Psoas muscle (tissue), 8 donors: ENCODE measurements around the gene DTD2. TPM values are rescaled to one million over a fixed set of nuclear protein-coding genes. Genes with fewer than 3 reads are reported as not detected.

ENCODE experiments used
- ATAC-seq, 4 donors: fragments of 200-7000 bp; cut with Tn5 transposase; one replicate each; pipeline ENCODE4 v1.9.1; 2020; ENCODE audit warnings: moderate library complexity in 3 of 4, mild to moderate bottlenecking in 2 of 4
- DNase-seq, 2 donors: peaks; one replicate each; pipeline ENCODE4 v3.0.0-alpha.2; 2020
- H3K27ac ChIP-seq: fragments of 200-600 bp; one replicate; pipeline ENCODE4 v1.8.0; 2022
- H3K27me3 ChIP-seq, 3 donors: fragments of 200-600 bp in 1 of 3; one replicate each; pipeline versions ENCODE4 v1.6.1 to v1.8.0; 2013 to 2022; ENCODE audit warnings: low read length in 2 of 3, mild to moderate bottlenecking in 2 of 3, moderate library complexity in 1 of 3; ENCODE audit not compliant: insufficient read depth in 3 of 3
- H3K36me3 ChIP-seq, 2 donors: fragments of 200-600 bp in 1 of 2; one replicate each; pipeline versions ENCODE4 v1.6.1 to v1.8.0; 2013 to 2022; ENCODE audit warnings: low read depth in 1 of 2, mild to moderate bottlenecking in 1 of 2, moderate library complexity in 1 of 2; ENCODE audit not compliant: insufficient read depth in 1 of 2
- H3K4me1 ChIP-seq: fragments of 200-600 bp; one replicate; pipeline ENCODE4 v1.8.0; 2022
- H3K4me3 ChIP-seq: fragments of 200-600 bp; one replicate; pipeline ENCODE4 v1.8.0; 2022; ENCODE audit warnings: mild to moderate bottlenecking
- H3K9me3 ChIP-seq: fragments of 200-600 bp; one replicate; pipeline ENCODE4 v1.8.0; 2022
- CTCF ChIP-seq: fragments of 200-600 bp; IDR thresholded peaks from one replicate; pipeline ENCODE4 v1.8.0; 2022; ENCODE audit warnings: antibody characterized with exemption
- WGBS, 3 donors: extraction: QIAGEN DNeasy Blood & Tissue Kit; methylation state at CpG; one replicate each; pipeline versions ENCODE4 v1.1.6 to v1.1.7; 2013; 5-methylcytosine and 5-hydroxymethylcytosine counted together
- intact Hi-C, 2 donors: fragments of 100-400 bp; cut with DNase I; formaldehyde crosslinking; loops; one replicate each; pipeline versions ENCODE4 v1.11.0 to v1.14.2; 2022
- polyA plus RNA-seq, 3 donors: library from polyadenylated mRNA; stranded (reverse); fragments of 200-250 nt; gene quantifications; one replicate each; pipeline ENCODE4 v1.2.3, GENCODE V29; 2013
- total RNA-seq, 4 donors: library from RNA; stranded (reverse); fragmentation: NEBNext Ultra II Directional in 2 of 4; extraction: Animal tissue kit (Norgen Biotek cat#: 25700) in 2 of 4; gene quantifications; one replicate each; pipeline versions ENCODE4 v1.2.1 to v1.2.4, GENCODE V29; 2021 to 2023
- donor health status: healthy with polysubstance abuse.
- donor health status: DM: no; HTN: no; CAD: no; lungs with moderate emphysema.
- donor health status: Bipolar disorder and iron deficiency.
- donor health status: healthy.
- donor health status: DM: yes; HTN: yes; CAD: no.
- donor health status: DM: no; HTN: no; CAD: no.
- donor health status: DM: no; HTN: no; CAD: no.
- donor health status: DM: yes; HTN: yes; CAD: no.

Gene DTD2
- total and polyA plus RNA-seq, 7 donors: 2.1 to 9.5 (median 4.2) TPM

- intact Hi-C loops: no loop called here
- TF ChIP-seq CTCF: no peak
- ATAC-seq: no peak
- no peaks in the 10 kb centered on the region for H3K4me1 ChIP-seq
- H3K27ac ChIP-seq: no peak overlapping the region
- no peaks in the 10 kb centered on the region for H3K9me3 ChIP-seq
- H3K27me3 ChIP-seq: peaks cover 0 to 2% (median 0%) of the 10 kb centered on the region in 3 donors
- no peak overlapping the region for H3K4me3 ChIP-seq
- DNase-seq: no peak
- no peaks in the 10 kb centered on the region for H3K36me3 ChIP-seq
Measured at GRCh38 chr14:31489691-31490090, 32.4 kb upstream of the DTD2 start.

- Histone ChIP-seq H3K4me1 (no peaks in the 10 kb centered on the region), H3K36me3 (no peaks in the 10 kb centered on the region), H3K9me3 (no peaks in the 10 kb centered on the region), H3K27me3 (no peaks in the 10 kb centered on the region), H3K4me3 (no peak within 1 kb of the TSS), H3K27ac (no peak within 1 kb of the TSS)
- ATAC-seq (no peak), DNase-seq (no peak)
- TF ChIP-seq CTCF: no peak
- WGBS, 3 donors: 78 to 95% (median 92%) methylated on average over 1 of the region's 1 CpG
- intact Hi-C loops: no loop called here
Measured at GRCh38 chr14:31487886-31488285, 30.6 kb upstream of the DTD2 start, which contains the start of gene GPR33. GPR33 (minus strand) TSS chr14:31488039; CDS start chr14:31483965, 4,074 bp downstream.

- DNase-seq: no peak
- TF ChIP-seq CTCF: no peak
- Histone ChIP-seq H3K4me1 (no peaks in the 10 kb centered on the region), H3K36me3 (no peaks in the 10 kb centered on the region), H3K27ac (no peak overlapping the region), H3K27me3 (no peaks in the 10 kb centered on the region), H3K4me3 (no peak overlapping the region), H3K9me3 (no peaks in the 10 kb centered on the region)
- 82 to 86% (median 86%) methylated on average over 2 of the region's 2 CpGs for WGBS, 3 donors
- intact Hi-C loops: no loop called here
- ATAC-seq: no peak
Measured at GRCh38 chr14:31486764-31487163, 29.5 kb upstream of the DTD2 start.

- ATAC-seq (no peak), DNase-seq (no peak)
- Histone ChIP-seq H3K27ac (no peak overlapping the region), H3K4me1 (no peaks in the 10 kb centered on the region), H3K27me3 (no peaks in the 10 kb centered on the region), H3K36me3 (no peaks in the 10 kb centered on the region), H3K9me3 (no peaks in the 10 kb centered on the region), H3K4me3 (no peak overlapping the region)
- intact Hi-C loops: no loop called here
- 84 to 93% (median 93%) methylated on average over 3 of the region's 3 CpGs for WGBS, 3 donors
- no peak for TF ChIP-seq CTCF
Measured at GRCh38 chr14:31484754-31485153, 27.4 kb upstream of the DTD2 start.

GRCh38 chr14:31480156-31480555, 22.9 kb upstream of the DTD2 start:
- Histone ChIP-seq H3K36me3 (no peaks in the 10 kb centered on the region), H3K4me3 (no peak overlapping the region), H3K27ac (no peak overlapping the region), H3K4me1 (no peaks in the 10 kb centered on the region), H3K27me3 (no peaks in the 10 kb centered on the region), H3K9me3 (no peaks in the 10 kb centered on the region)
- no peak for TF ChIP-seq CTCF
- ATAC-seq: no peak
- intact Hi-C loops: no loop called here
- 71 to 86% (median 72%) methylated on average over 4 of the region's 4 CpGs for WGBS, 3 donors
- DNase-seq: no peak
